B cell (primary cell): ENCODE data around the gene AFTPH. TPM values are rescaled to one million over a fixed set of nuclear protein-coding genes. Genes with fewer than 3 reads are reported as not detected.

Experiments used
- ATAC-seq: fragments of 200-7000 bp; cut with Tn5 transposase; one replicate; pipeline ENCODE4 v1.10.0; 2021; ENCODE audit warnings: low read depth, mild to moderate bottlenecking, moderate number of reproducible peaks, moderate library complexity
- CTCF ChIA-PET: fragments of 350-600 bp; sonication (Branson Sonifier 250); formaldehyde crosslinking; loops from one replicate; lab custom pipeline; 2021; ENCODE audit warnings: antibody characterized with exemption, inconsistent platforms; lab: Charles Lee
- POLR2A ChIA-PET: fragments of 350-600 bp; sonication (Branson Sonifier 250); formaldehyde crosslinking; loops from one replicate; lab custom pipeline; 2021; ENCODE audit warnings: antibody characterized with exemption; lab: Charles Lee
- DNase-seq: peaks from one replicate; pipeline ENCODE4 v3.0.0; 2013
- H2AFZ ChIP-seq: 2 replicates; pipeline ENCODE4 v1.6.1; 2012; ENCODE audit warnings: mild to moderate bottlenecking, low read depth, low read length; ENCODE audit not compliant: insufficient read depth, poor library complexity, severe bottlenecking
- H3K27ac ChIP-seq, 2 donors: 1 replicate in 1 of 2; 2 replicates in 1 of 2; pipeline ENCODE4 v1.5.1; 2012 to 2013; ENCODE audit warnings: low read length in 2 of 2, mild to moderate bottlenecking in 2 of 2, moderate library complexity in 1 of 2
- H3K27me3 ChIP-seq, 4 experiments: fragments of 200-600 bp in 1 of 4; sonication (generic) in 1 of 4; replicated peaks in 1 of 4; 1 replicate in 2 of 4; 2 replicates in 2 of 4; pipeline versions ENCODE4 v1.6.1 to v1.7.0; 2013 to 2016; ENCODE audit warnings: low read length in 3 of 4, mild to moderate bottlenecking in 2 of 4, mixed read lengths in 1 of 4, moderate library complexity in 1 of 4; ENCODE audit not compliant: insufficient read depth in 4 of 4, control insufficient read depth in 3 of 4; ENCODE audit errors: control extremely low read depth in 1 of 4
- H3K36me3 ChIP-seq, 2 experiments: replicated peaks in 1 of 2; 1 replicate in 1 of 2; 2 replicates in 1 of 2; pipeline versions ENCODE4 v1.6.1 to v1.7.1; 2013; ENCODE audit warnings: low read length in 1 of 2; ENCODE audit not compliant: insufficient read depth in 2 of 2, control insufficient read depth in 1 of 2; ENCODE audit errors: control extremely low read depth in 1 of 2, extremely low read depth in 1 of 2
- H3K4me1 ChIP-seq, 2 donors: fragments of 200-600 bp in 1 of 2; sonication (generic) in 1 of 2; 1 replicate in 1 of 2; 2 replicates in 1 of 2; pipeline versions ENCODE4 v1.5.1 to v1.6.1; 2013 to 2017; ENCODE audit warnings: low read length in 2 of 2; ENCODE audit not compliant: control insufficient read depth in 2 of 2, insufficient read depth in 2 of 2
- H3K4me2 ChIP-seq: replicated peaks from 2 replicates; pipeline ENCODE3; 2012; ENCODE audit warnings: mild to moderate bottlenecking, low read depth, low read length; ENCODE audit not compliant: poor library complexity, severe bottlenecking
- H3K4me3 ChIP-seq, 5 experiments: fragments of 200-600 bp in 1 of 5; sonication (generic) in 1 of 5; 1 replicate in 3 of 5; 2 replicates in 2 of 5; pipeline versions ENCODE4 v1.5.1 to v1.7.0; 2011 to 2016; ENCODE audit warnings: low read length in 4 of 5, mild to moderate bottlenecking in 4 of 5, low read depth in 2 of 5, control low read depth in 1 of 5, moderate library complexity in 1 of 5; ENCODE audit not compliant: insufficient read depth in 1 of 5; ENCODE audit errors: control extremely low read depth in 1 of 5, extremely low read depth in 1 of 5
- H3K79me2 ChIP-seq: fragments of 200-600 bp; sonication (generic); one replicate; pipeline ENCODE4 v1.6.0; 2016; ENCODE audit warnings: low read length; ENCODE audit not compliant: control insufficient read depth, insufficient read depth
- H3K9ac ChIP-seq: fragments of 200-600 bp; sonication (generic); 2 replicates; pipeline ENCODE4 v1.6.1; 2017; ENCODE audit warnings: mild to moderate bottlenecking, low read length, moderate library complexity
- H3K9me3 ChIP-seq, 3 donors: one replicate each; pipeline versions ENCODE4 v1.6.1 to v1.7.1; 2013; ENCODE audit warnings: low read length in 2 of 3; ENCODE audit not compliant: control insufficient read depth in 2 of 3, insufficient read depth in 1 of 3; ENCODE audit errors: control extremely low read depth in 1 of 3
- H4K20me1 ChIP-seq: 2 replicates; pipeline ENCODE4 v1.6.0; 2012; ENCODE audit warnings: mild to moderate bottlenecking, low read length; ENCODE audit not compliant: insufficient read depth, control insufficient read depth, poor library complexity, severe bottlenecking
- H3K27ac Mint-ChIP-seq: one replicate; pipeline ENCODE4 v1.8.0; 2021; ENCODE audit warnings: mixed read lengths
- H3K27me3 Mint-ChIP-seq: one replicate; pipeline ENCODE4 v1.8.0; 2021; ENCODE audit warnings: mixed read lengths
- H3K4me1 Mint-ChIP-seq: one replicate; pipeline ENCODE4 v1.8.0; 2021; ENCODE audit warnings: mixed read lengths
- H3K4me3 Mint-ChIP-seq: one replicate; pipeline ENCODE4 v1.8.0; 2021; ENCODE audit warnings: mixed read lengths
- H3K9me3 Mint-ChIP-seq: one replicate; pipeline ENCODE4 v1.8.0; 2022; ENCODE audit warnings: mixed read lengths; ENCODE audit not compliant: insufficient read depth
- CTCF ChIP-seq: fragments of 200-600 bp; IDR thresholded peaks from one replicate; pipeline ENCODE4 v1.8.0; 2022; ENCODE audit warnings: antibody characterized with exemption, mild to moderate bottlenecking
- EZH2 ChIP-seq: IDR thresholded peaks from 2 replicates; pipeline ENCODE4 v1.6.1; 2012; ENCODE audit warnings: borderline replicate concordance, low read depth, mild to moderate bottlenecking, moderate library complexity, low read length; ENCODE audit not compliant: insufficient read depth, poor library complexity, severe bottlenecking
- WGBS: methylation state at CpG from one replicate; pipeline ENCODE4 v1.1.5; 2013; ENCODE audit warnings: missing lambda C conversion rate; ENCODE audit not compliant: insufficient coverage; 5-methylcytosine and 5-hydroxymethylcytosine counted together
- intact Hi-C: fragments of 100-400 bp; cut with micrococcal nuclease; formaldehyde crosslinking; loops from one replicate; pipeline ENCODE4 v1.10.0; 2022
- polyA plus RNA-seq: library from polyadenylated mRNA; depleted of rRNA; stranded (reverse); fragments of >200 nt; gene quantifications from 2 replicates; pipeline ENCODE4 v1.2.3, GENCODE V29; 2012
- total RNA-seq, 2 donors: library from RNA; stranded (reverse); fragments of 120-200 nt in 1 of 2; gene quantifications; 1 replicate in 1 of 2; 2 replicates in 1 of 2; pipeline versions ENCODE4 v1.2.3 to v1.2.4, GENCODE V29; 2013 to 2022

The AFTPH gene
- total and polyA plus RNA-seq, 2 donors (not counting 1 experiment from before 2014, with no cell fraction given), result 45.4 to 94.1 TPM

- no peaks in the 10 kb centered on the region for H4K20me1 ChIP-seq
- H3K4me3 ChIP-seq, result no peak overlapping the region
- Mint-ChIP-seq H3K27me3 (no peaks in the 10 kb centered on the region), H3K27ac (no peak overlapping the region), H3K4me1 (no peaks in the 10 kb centered on the region), H3K9me3 (no peaks in the 10 kb centered on the region), H3K4me3 (no peak overlapping the region)
- no peaks in the 10 kb centered on the region for H3K79me2 ChIP-seq
- H3K9me3 ChIP-seq, result peaks cover 0 to 3% (median 0%) of the 10 kb centered on the region in 3 donors
- TF ChIP-seq EZH2 (no peak), CTCF (no peak)
- H3K9ac ChIP-seq, result no peak overlapping the region
- no peak overlapping the region for H3K27ac ChIP-seq
- H2AFZ ChIP-seq, result no peak overlapping the region
- no peaks in the 10 kb centered on the region for H3K27me3 ChIP-seq
- H3K36me3 ChIP-seq, result no peaks in the 10 kb centered on the region
- 54% methylated on average over 3 of the region's 3 CpGs for WGBS
- intact Hi-C loops, result no loop called here
- ChIA-PET CTCF (no interaction called here), POLR2A (no interaction called here)
- H3K4me1 ChIP-seq, result no peaks in the 10 kb centered on the region
- no peak overlapping the region for H3K4me2 ChIP-seq
- no peak for DNase-seq
- ATAC-seq, result no peak
Measured at GRCh38 chr2:64599469-64599868, 75.3 kb downstream of the AFTPH start.

GRCh38 chr2:64601034-64601754, 77.1 kb downstream of the AFTPH start:
- TF ChIP-seq EZH2, result no peak
- TF ChIP-seq CTCF, result no peak
- Histone ChIP-seq H4K20me1 (no peaks in the 10 kb centered on the region), H3K9ac (no peak overlapping the region), H3K4me2 (no peak overlapping the region), H3K9me3 (peaks cover 0 to 3% (median 0%) of the 10 kb centered on the region in 3 donors), H2AFZ (no peak overlapping the region), H3K4me3 (no peak overlapping the region), H3K4me1 (peaks cover 0 to under 1% of the 10 kb centered on the region in 2 donors), H3K27me3 (no peaks in the 10 kb centered on the region), H3K79me2 (no peaks in the 10 kb centered on the region), H3K27ac (no peak overlapping the region), H3K36me3 (no peaks in the 10 kb centered on the region)
- Mint-ChIP-seq H3K27me3 (no peaks in the 10 kb centered on the region), H3K27ac (no peak overlapping the region), H3K9me3 (no peaks in the 10 kb centered on the region), H3K4me1 (peaks cover 3% of the 10 kb centered on the region), H3K4me3 (no peak overlapping the region)
- DNase-seq, result no peak
- POLR2A ChIA-PET, result no interaction called here
- intact Hi-C loops, result no loop called here
- ATAC-seq, result no peak
- CTCF ChIA-PET, result interaction anchor here (0.7 to 1.5 kb wide), 6 partner anchors 9 to 336 kb away, joined by 3 to 4 read pairs (median 3); no protein-coding TSS in a partner anchor
- 98% methylated on average over 6 of the region's 8 CpGs for WGBS
